BE2C (cell line): Measurements from ENCODE around the gene STMN3.

Experiments
- DNase-seq: peaks from one replicate; pipeline ENCODE4 v3.0.0-alpha.2; 2020
- H3K27me3 ChIP-seq: fragments of 250-450 bp; sonication (Bioruptor Pico); 2 replicates; pipeline ENCODE4 v1.5.1; 2020; ENCODE audit warnings: mild to moderate bottlenecking
- H3K36me3 ChIP-seq: fragments of 250-450 bp; sonication (Bioruptor Pico); 2 replicates; pipeline ENCODE4 v1.5.1; 2020; ENCODE audit warnings: mild to moderate bottlenecking
- H3K4me1 ChIP-seq: fragments of 250-450 bp; sonication (Bioruptor Pico); 2 replicates; pipeline ENCODE4 v1.5.1; 2020
- H3K4me3 ChIP-seq: 2 replicates; pipeline ENCODE4 v1.5.1; 2011; ENCODE audit warnings: low read depth, low read length
- H3K9me3 ChIP-seq: fragments of 250-450 bp; sonication (Bioruptor Pico); 2 replicates; pipeline ENCODE4 v1.5.1; 2020
- CTCF ChIP-seq: IDR thresholded peaks from 2 replicates; pipeline ENCODE4 v1.5.1; 2012; ENCODE audit warnings: mild to moderate bottlenecking, low read depth, low read length

The STMN3 gene

GRCh38 chr20:63659370-63659769, 6.1 kb upstream of the STMN3 start:
- no peak for TF ChIP-seq CTCF
- Histone ChIP-seq H3K27me3 (no peaks in the 10 kb centered on the region), H3K4me1 (peaks cover 2% of the 10 kb centered on the region), H3K36me3 (peaks cover 29% of the 10 kb centered on the region), H3K9me3 (no peaks in the 10 kb centered on the region), H3K4me3 (peak overlapping the region; percentile 97)
- no peak for DNase-seq

- Histone ChIP-seq H3K4me1 (peaks cover 6% of the 10 kb centered on the region), H3K36me3 (peaks cover 29% of the 10 kb centered on the region), H3K27me3 (no peaks in the 10 kb centered on the region), H3K9me3 (no peaks in the 10 kb centered on the region), H3K4me3 (peak overlapping the region; percentile 97)
- DNase-seq = no peak
- no peak for TF ChIP-seq CTCF
These were observed 5.5 kb upstream of the STMN3 start for GRCh38 chr20:63658749-63659187.

- peak; percentile 92 for DNase-seq
- peak within 1 kb of the TSS; percentile 97 for H3K4me3 ChIP-seq
- peaks cover 6% of the 10 kb centered on the region for H3K4me1 ChIP-seq
- TF ChIP-seq CTCF = no peak
- H3K27me3 ChIP-seq = no peaks in the 10 kb centered on the region
- peaks cover 23% of the 10 kb centered on the region for H3K36me3 ChIP-seq
- no peaks in the 10 kb centered on the region for H3K9me3 ChIP-seq
These were observed 4.9 kb upstream of the STMN3 start, which contains the start of gene RTEL1 for GRCh38 chr20:63657937-63658748. RTEL1 (plus strand) TSS chr20:63658312; CDS start chr20:63659403, 1,091 bp downstream.

- Histone ChIP-seq H3K4me3 (peak overlapping the region; percentile 97), H3K4me1 (peaks cover 6% of the 10 kb centered on the region), H3K9me3 (no peaks in the 10 kb centered on the region), H3K27me3 (no peaks in the 10 kb centered on the region), H3K36me3 (peaks cover 18% of the 10 kb centered on the region)
- TF ChIP-seq CTCF = no peak
- DNase-seq = no peak
These were observed 4.2 kb upstream of the STMN3 start for GRCh38 chr20:63657260-63657936.

GRCh38 chr20:63656451-63656850, 3.2 kb upstream of the STMN3 start:
- no peak for DNase-seq
- no peaks in the 10 kb centered on the region for H3K9me3 ChIP-seq
- no peak for TF ChIP-seq CTCF
- H3K4me1 ChIP-seq = peaks cover 6% of the 10 kb centered on the region
- H3K27me3 ChIP-seq = no peaks in the 10 kb centered on the region
- H3K4me3 ChIP-seq = no peak overlapping the region
- H3K36me3 ChIP-seq = peaks cover 9% of the 10 kb centered on the region; the same call in 1 of the 2 replicates

GRCh38 chr20:63655249-63655648, 2.0 kb upstream of the STMN3 start:
- no peaks in the 10 kb centered on the region for H3K9me3 ChIP-seq
- TF ChIP-seq CTCF = no peak
- H3K36me3 ChIP-seq = 0 out of 2 replicates have a peak, but pooled peaks cover 3% of the 10 kb centered on the region
- H3K27me3 ChIP-seq = no peaks in the 10 kb centered on the region
- no peak for DNase-seq
- H3K4me3 ChIP-seq = no peak overlapping the region
- H3K4me1 ChIP-seq = peaks cover 6% of the 10 kb centered on the region
